Breast epithelium (tissue), 3 donors: ENCODE data around the gene TNFRSF1A.

Experiments
- CTCF ChIP-seq, 3 donors: fragments of 450-650 bp; IDR thresholded peaks; one replicate each; pipeline ENCODE4 v1.5.1; 2016 to 2017; ENCODE audit warnings: antibody characterized with exemption in 3 of 3, mild to moderate bottlenecking in 3 of 3, moderate library complexity in 3 of 3
- POLR2A ChIP-seq: fragments of 450-650 bp; IDR thresholded peaks from one replicate; pipeline ENCODE4 v1.6.1; 2016; ENCODE audit warnings: antibody characterized with exemption, mild to moderate bottlenecking, moderate library complexity
- POLR2AphosphoS5 ChIP-seq, 3 donors: sonication (generic); formaldehyde crosslinking; IDR thresholded peaks; one replicate each; pipeline ENCODE4 v1.6.1; 2017; ENCODE audit warnings: antibody characterized with exemption in 3 of 3

- TF ChIP-seq CTCF (IDR thresholded peaks at IDR 0.05) (no peak), POLR2AphosphoS5 (IDR thresholded peaks at IDR 0.05) (no peak), POLR2A (no peak)
Measured at GRCh38 chr12:6333566-6333965, 8.3 kb downstream of the TNFRSF1A start.
